HS-5 (cell line): ENCODE data around the gene TMEM125.

ENCODE experiments used
- DNase-seq: peaks from one replicate; pipeline ENCODE4 v3.0.0-alpha.2; 2012; ENCODE audit warnings: low read depth

Gene TMEM125

DNA sequence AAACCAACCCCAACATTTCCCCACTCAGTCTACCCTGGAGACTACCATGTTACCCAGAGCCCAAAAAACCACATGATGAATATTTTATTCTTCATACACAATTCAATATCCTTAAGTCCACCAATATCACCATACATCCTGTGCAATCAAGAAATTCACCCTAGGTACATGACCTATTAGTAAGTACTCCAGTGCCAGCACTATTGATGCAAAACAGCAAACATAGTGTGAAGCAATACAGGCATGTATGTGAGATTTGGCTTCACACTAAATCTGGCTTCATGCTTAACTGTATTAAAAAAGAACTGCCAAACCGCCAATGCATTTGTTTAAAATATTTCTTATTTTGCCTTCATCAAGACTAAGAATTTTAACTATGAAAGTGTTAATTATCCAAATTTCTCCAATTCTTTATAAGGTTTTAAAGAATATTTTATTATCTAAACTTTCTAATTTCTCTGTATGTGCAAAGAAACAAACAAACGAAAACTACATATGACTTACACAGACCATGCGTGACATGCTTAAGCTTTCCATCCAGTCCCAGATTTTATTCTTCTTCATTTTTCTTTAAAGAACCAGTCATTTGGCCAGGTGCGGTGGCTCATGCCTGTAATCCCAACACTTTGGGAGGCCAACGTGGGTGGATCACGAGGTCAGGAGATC is 22.4 kb upstream of the TMEM125 start:
- no peak for DNase-seq

- DNase-seq: no peak
These were observed 19.4 kb upstream of the TMEM125 start for GRCh38 chr1:43250351-43250761.

DNA sequence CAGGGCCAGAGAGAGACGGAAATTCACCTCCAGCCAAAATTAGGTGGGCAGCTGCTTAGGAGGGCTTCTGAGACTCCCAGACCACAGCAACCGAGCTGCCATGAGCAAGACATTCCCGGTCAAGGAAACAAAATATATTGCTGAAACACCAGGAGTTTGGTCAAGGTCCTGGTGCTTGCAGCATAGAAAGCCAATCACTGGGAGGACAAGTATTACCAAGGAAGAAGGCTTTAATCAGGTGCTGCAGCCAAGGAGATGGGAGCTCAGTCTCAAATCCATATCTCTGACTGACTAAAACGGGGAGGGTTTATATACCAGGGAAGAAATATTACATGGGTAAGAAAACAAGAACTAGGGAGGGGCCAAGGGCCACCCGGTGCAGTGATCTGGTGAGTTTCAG is 18.8 kb upstream of the TMEM125 start:
- DNase-seq: no peak

GRCh38 chr1:43252225-43252624 is 17.6 kb upstream of the TMEM125 start:
- DNase-seq: no peak

DNA sequence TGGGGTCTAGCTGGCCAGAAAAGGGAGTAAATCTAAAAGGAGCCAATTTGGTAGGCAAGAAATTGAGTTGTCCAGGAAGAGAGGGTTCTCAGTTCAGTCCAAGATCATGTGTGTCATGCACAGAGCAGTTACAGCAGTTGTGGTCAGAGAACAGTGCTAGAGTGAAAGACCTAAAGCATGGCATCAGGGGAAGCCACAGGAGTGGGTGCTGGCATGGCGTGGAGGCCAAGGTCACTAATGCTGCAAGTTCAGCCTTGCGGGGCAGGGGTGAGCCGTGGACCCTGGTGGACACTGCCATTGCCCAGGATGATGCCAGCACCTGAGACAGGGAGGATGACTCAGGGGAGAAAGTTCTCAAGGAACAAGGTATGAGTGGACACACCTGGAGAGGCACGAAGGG is 16.6 kb upstream of the TMEM125 start:
- DNase-seq: no peak

- no peak for DNase-seq
These were observed 15.9 kb upstream of the TMEM125 start for GRCh38 chr1:43253876-43254275.

DNA sequence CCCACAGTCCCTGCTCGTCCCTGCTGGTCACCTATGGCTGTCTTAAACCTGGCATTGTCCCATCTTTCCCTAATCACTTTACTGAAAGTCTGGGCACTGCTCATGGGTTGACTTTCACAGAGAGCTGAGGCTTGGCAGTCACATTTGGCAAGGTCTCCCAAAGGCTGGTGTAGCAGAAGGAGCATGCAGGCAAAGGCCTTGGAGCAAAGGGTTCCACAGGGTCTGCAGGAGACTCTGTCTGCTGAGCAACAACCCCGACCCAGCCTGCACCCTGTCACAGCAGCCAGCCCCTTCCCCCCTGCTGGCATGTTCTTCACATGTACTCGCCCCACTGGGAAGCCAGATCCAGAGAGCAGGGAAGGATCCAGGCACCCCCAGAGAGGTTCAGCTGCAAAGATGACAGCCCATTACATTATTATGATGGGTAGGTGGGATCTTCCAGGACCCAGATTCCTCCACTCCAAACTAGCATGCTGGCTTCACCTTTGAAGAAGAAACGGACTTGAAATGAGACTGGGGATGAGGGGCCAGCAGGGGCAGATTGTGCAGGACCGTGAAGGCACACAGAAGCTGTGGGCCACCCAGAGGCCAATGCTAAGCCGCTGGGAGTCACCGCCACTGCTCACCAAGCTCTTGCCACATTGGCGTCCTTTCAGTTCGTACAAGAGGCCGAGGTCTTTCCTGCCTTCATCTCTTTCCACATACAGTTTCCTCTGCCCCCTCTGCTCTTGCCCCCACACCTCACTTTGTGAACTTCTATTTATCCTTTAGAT is 14.2 kb upstream of the TMEM125 start:
- no peak for DNase-seq

DNA sequence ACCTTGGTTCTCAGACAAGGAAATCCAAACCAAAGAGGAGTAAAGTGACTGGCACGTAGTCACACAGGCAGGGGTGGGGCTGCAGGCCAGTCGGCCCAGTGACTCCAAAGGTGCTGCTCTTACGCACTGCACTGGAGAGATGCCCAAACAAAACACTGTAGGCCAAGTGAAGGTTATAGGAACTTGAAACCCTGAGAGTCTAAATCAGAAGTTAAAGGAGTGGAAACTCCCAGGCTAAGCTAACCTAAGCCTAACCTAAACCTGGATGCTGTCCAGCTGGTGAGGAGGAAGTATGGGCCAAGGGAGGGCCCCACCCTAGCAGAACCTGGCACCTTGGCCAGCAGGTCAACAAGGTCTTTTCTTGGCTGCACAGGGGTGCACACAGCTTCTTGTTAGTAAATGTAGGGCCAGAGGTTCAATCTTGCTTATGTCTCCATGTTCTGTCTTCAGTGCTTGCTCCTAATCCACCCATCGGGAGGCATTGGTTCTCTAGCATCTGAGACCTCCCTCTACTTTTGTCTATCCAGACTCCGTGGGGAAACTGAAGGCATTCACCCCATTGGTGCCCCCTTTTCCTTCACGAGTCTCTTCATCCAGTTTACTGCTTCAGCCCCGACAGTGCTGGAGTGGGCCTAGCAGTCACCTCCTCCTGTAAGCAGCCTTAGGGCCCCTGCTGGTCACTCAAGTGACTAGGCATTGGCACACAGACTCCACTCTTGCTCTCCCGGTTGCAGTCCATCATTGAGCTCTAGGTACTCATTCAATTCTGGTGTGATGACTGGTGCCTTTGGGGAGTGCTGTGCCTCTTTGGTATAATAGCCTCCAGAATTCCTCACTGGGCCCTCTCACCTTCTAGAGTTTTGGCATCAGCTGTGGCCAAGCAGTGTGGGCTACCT is 12.9 kb upstream of the TMEM125 start:
- no peak for DNase-seq

DNA sequence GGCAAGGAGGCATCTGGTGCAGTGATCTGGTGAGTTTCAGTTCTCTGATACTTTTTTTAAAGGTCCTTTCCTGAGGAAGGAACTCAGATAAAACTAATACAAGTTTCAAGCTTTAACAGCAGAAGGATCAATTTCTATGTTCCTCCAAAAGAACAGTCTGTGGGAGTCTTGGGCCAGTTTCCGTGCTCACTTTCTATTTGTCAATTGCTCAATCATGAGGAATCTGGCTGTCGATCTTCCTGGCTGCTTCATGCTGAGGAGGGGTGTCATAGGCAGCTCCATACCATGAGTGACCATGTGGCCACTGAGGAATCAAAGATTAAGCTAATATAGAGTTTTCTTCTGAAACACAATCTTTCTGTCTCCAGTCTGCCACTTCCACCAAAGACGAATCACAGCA is 11.4 kb upstream of the TMEM125 start:
- DNase-seq: no peak

DNA sequence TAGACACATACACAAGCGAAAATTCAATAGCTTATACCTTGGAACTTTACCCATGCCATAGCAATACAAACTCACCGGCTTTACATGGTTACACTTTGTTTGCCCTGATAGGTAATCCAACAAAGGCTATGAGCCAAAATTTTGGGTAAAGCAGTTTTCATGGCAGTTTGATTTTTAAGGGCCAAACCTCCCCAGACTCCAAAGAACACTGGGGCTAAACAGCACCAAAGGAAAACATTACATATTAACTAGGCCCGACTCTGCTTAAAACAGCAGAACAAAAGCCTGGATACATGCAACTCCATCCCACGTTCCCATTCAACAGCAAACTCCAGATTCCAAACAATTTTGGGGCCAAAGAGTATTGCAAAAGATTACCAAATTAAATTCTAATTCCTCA is 4.4 kb upstream of the TMEM125 start:
- DNase-seq: no peak

DNA sequence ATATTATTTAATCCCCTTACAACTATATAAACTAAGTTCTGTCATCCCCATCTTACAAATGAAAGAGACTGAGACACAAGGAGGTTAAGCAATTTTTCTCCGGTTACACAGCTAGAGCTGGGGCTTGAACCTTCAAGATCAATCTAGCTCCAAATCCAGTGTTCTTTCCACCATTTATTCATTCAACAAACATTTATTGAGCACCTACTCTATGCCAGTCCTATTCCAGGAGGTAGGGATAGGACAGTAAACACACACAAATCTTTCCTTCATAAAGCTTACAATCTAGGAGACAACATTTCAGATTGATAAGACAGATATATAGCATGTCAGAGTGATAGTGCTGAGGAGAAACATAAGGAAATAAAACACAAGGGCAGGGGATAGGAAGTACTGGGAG is 2.9 kb upstream of the TMEM125 start:
- DNase-seq: no peak

DNA sequence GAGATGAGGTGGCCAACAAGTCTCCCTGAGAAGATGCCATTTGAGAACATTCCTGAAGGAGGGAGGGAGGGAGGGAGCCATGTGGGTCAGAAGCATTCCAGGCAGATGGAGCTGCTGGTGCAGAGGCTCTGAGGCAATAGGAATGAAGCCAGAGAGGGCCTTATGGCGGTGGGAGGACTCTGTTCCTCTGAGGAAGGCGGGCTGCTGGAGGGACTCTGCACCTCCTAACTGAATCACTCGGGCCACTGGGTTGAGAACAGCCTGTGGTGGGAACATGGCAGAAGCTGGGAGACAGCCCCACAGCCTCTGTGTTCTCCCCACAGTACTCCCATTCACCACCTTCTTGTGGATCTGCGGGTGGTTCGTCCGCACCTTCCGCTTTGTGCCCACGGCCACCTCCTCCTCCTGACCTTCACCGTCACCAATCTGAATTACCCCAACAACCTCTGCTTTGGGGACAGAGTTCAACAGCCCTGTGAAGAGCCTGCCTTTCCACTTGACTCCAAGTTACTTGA is 2.4 kb upstream of the TMEM125 start:
- no peak for DNase-seq

- DNase-seq: no peak
These were observed 1.9 kb upstream of the TMEM125 start for GRCh38 chr1:43267818-43268425.

DNA sequence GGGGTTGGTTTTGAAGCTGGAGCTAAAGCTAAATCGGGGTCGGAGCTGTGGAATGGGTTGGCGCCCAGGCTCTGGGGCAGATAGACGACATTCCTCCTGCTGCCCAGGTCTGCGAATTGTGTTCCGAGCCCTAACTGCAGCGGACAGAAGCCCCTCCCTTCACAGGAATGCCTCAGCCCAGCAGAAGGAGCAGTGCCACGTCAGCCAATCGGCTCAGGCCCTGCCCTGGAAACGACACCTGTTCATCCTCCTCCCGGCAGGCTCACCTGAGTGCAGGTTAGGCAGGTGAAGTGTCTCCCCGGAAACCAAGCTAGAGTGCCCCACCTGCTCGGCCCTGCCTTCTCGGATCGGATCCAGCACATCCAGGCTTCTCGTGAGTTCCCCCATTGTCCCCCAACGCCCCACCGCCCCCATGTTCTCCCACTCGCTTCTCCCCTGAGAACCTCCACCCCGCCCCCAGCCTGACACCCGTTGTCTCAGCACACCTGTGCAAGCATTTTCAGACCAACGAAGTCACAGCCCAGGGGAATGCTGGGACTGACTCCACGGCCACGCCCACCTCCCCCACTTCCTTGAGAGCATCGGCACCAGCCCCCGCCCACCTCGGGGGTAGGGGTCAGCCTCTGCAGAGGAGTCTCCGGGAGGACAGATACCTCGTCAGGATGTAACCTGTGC is 775 bp downstream of the TMEM125 start:
- DNase-seq: no peak

DNA sequence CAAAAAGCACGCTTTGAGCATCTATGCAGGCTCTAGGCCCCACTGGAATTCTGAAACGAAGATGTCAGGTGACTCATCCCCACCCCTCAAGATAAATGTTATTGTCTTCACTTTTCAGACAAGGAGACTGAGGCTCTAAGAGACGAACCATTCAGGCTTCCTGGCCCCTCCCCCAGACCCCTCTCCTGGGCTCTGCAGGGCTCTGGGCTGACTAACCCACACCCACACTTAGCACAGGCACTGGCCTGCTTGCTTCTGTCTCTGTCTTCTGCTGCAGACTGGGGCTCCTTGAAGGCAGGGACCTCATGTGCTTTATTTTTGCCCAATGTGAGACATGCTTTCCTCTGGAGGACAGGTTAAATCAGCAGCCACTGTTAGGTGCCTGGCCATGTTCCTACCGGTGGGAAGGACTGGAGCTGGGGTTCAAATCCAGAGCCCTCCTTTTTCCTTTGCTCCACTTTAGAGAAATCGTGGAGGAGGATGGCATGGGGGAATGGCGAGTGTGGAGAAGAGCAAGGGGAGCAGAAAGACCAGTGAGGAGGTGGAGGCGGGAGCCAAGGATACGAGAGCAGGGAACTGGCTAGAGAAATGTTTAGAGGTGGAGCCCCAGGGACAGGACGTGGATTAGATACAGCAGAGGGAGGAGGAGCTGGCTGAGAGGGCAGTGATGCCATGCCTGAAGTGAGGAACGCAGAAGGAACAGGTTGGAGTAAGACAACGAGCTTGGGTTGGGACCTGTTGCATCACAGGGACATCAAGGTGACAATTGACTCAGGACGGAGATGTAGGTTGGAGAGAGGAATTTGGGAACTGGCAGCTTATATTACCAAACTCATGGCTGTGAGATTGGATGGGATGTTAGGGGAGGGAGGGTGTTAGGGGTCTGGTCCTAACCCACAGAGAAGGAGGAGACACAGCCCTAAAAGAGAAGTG is 1.7 kb downstream of the TMEM125 start:
- DNase-seq: no peak

DNA sequence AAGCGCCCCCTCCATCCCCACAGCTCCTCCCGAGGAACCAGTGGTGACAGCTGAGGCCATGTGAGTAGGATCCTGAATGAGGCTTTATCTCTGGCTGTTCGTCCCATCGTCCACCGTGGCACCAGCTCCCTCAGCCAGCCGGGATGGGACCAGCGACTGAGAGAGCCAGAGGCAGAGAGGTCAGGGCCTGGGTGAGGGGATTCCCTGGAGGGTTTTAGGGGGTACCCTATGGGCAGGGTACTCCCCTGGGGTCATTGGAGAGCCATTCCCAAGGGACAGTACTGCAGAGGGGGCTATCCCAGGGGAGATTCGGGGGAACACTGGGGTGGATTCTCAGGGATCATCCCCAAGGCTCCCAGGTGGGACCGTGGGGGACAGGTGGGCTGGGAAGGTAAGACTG is 2.4 kb downstream of the TMEM125 start:
- DNase-seq: no peak

GRCh38 chr1:43272576-43273571 is 3.1 kb downstream of the TMEM125 start:
- DNase-seq: no peak

DNA sequence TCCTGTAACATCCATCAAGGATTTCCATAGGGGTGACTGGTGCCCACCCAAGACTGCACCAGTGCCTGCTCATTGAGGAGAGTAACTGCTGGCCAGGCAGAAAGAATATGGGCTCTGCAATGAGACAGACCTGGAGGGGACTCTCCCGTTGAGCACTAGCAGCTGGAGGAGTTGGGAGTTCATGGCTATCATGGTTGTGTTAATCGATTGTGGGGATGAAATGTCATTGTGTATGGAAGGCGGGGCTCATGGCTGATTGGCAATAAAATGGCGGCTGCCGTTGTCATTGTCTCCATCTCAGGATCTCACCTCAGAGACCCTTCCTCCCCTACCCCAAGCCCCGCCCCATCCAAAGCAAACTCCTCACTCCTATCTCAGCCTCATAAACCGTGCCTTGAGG is 3.9 kb downstream of the TMEM125 start:
- no peak for DNase-seq

DNA sequence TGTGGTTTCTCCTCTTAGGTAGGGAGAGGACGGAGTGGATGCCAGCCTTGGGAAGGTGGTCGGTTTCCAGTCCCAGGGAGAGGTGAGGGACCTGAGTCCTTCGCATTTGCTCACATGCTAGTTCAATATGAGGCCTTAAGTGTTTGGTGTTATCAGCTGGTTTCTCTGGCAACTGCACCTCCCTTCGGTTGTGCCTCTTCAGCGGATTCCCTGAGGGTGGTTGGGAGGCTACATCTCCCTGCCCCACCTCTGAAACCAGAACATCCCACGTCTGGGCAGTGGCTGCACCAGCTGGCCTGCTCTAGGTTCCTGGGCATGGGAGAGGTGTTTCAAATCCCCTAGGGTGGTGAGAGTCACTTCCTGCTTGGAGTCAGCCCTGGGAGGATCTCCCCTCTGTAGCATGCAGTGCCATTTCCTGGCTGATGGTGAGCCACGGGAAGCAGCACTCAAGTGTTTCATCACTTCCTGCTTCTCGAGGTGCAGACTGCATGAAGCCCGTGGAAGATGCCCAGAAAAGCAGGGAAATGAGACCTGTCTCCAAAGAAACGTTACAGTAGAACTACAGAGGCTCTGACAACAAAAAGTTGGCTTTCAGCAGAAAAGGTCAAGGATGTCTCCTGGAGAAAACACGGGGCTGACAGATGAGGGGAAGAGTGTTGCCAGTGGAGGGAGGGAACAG is 4.5 kb downstream of the TMEM125 start:
- DNase-seq: peak; percentile 33
